ENCODE measurements around the gene PEX11A.

Gene PEX11A

GRCh38 chr15:89714775-89715174, 24.2 kb upstream of the PEX11A start:
- H3K9ac ChIP-seq (ENCODE audit: low read depth, low read length, poor library complexity, severe bottlenecking): no peak overlapping the region
- H3K79me2 ChIP-seq (ENCODE audit: insufficient read depth, low read length): no peaks in the 10 kb centered on the region
- no peaks in the 10 kb centered on the region for H3F3A ChIP-seq (ENCODE audit: low read depth)
- TF ChIP-seq CTCF (conservative IDR thresholded peaks at IDR 0.05; ENCODE audit: low read length) (no peak), EZH2phosphoT487 (IDR thresholded peaks at IDR 0.05; ENCODE audit: borderline replicate concordance) (no peak)
- no peak overlapping the region for H2AFZ ChIP-seq (ENCODE audit: low read length)
- H3K27me3 ChIP-seq (ENCODE audit: insufficient read depth, low read length, poor library complexity, severe bottlenecking): no peaks in the 10 kb centered on the region
- H3K4me3 ChIP-seq (ENCODE audit: low read length, poor library complexity, severe bottlenecking): no peak overlapping the region
- H3K9me3 ChIP-seq (ENCODE audit: insufficient read depth, low read depth, low read length): no peaks in the 10 kb centered on the region
- H3K4me2 ChIP-seq (ENCODE audit: low read depth, low read length, poor library complexity, severe bottlenecking): no peak overlapping the region
- H3K4me1 ChIP-seq (ENCODE audit: insufficient read depth, low read length, poor library complexity, severe bottlenecking): no peaks in the 10 kb centered on the region
- H4K20me1 ChIP-seq (ENCODE audit: insufficient read depth, low read length, poor library complexity, severe bottlenecking): no peaks in the 10 kb centered on the region
- H3K36me3 ChIP-seq (ENCODE audit: insufficient read depth, low read length): no peaks in the 10 kb centered on the region
- H3K9me2 ChIP-seq (replicated peaks; ENCODE audit: low read depth, low read length): no peaks in the 10 kb centered on the region

GRCh38 chr15:89707577-89707976, 17.0 kb upstream of the PEX11A start:
- no peak overlapping the region for H2AFZ ChIP-seq (ENCODE audit: low read length)

GRCh38 chr15:89704411-89704810, 13.9 kb upstream of the PEX11A start:
- Histone ChIP-seq H3K27me3 (ENCODE audit: insufficient read depth, low read length, poor library complexity, severe bottlenecking) (no peaks in the 10 kb centered on the region), H3K9ac (ENCODE audit: low read depth, low read length, poor library complexity, severe bottlenecking) (no peak overlapping the region), H3K4me2 (ENCODE audit: low read depth, low read length, poor library complexity, severe bottlenecking) (no peak overlapping the region), H3K9me3 (ENCODE audit: insufficient read depth, low read depth, low read length) (no peaks in the 10 kb centered on the region), H3F3A (ENCODE audit: low read depth) (no peaks in the 10 kb centered on the region), H3K79me2 (ENCODE audit: insufficient read depth, low read length) (no peaks in the 10 kb centered on the region), H2AFZ (ENCODE audit: low read length) (no peak overlapping the region), H4K20me1 (ENCODE audit: insufficient read depth, low read length, poor library complexity, severe bottlenecking) (no peaks in the 10 kb centered on the region), H3K4me1 (ENCODE audit: insufficient read depth, low read length, poor library complexity, severe bottlenecking) (no peaks in the 10 kb centered on the region), H3K4me3 (ENCODE audit: low read length, poor library complexity, severe bottlenecking) (no peak overlapping the region), H3K9me2 (replicated peaks; ENCODE audit: low read depth, low read length) (no peaks in the 10 kb centered on the region), H3K36me3 (ENCODE audit: insufficient read depth, low read length) (no peaks in the 10 kb centered on the region)
- TF ChIP-seq EZH2phosphoT487 (IDR thresholded peaks at IDR 0.05; ENCODE audit: borderline replicate concordance) (no peak), CTCF (conservative IDR thresholded peaks at IDR 0.05; ENCODE audit: low read length) (no peak)

More at GRCh38 chr15:89707577-89707976, 17.0 kb upstream of the PEX11A start:
- Histone ChIP-seq H3K9me2 (replicated peaks; ENCODE audit: low read depth, low read length) (no peaks in the 10 kb centered on the region), H3K36me3 (ENCODE audit: insufficient read depth, low read length) (no peaks in the 10 kb centered on the region), H3K4me3 (ENCODE audit: low read length, poor library complexity, severe bottlenecking) (no peak overlapping the region), H3K79me2 (ENCODE audit: insufficient read depth, low read length) (no peaks in the 10 kb centered on the region), H4K20me1 (ENCODE audit: insufficient read depth, low read length, poor library complexity, severe bottlenecking) (no peaks in the 10 kb centered on the region), H3K27me3 (ENCODE audit: insufficient read depth, low read length, poor library complexity, severe bottlenecking) (no peaks in the 10 kb centered on the region), H3K9me3 (ENCODE audit: insufficient read depth, low read depth, low read length) (no peaks in the 10 kb centered on the region), H3F3A (ENCODE audit: low read depth) (no peaks in the 10 kb centered on the region), H3K4me1 (ENCODE audit: insufficient read depth, low read length, poor library complexity, severe bottlenecking) (no peaks in the 10 kb centered on the region), H3K4me2 (ENCODE audit: low read depth, low read length, poor library complexity, severe bottlenecking) (no peak overlapping the region), H3K9ac (ENCODE audit: low read depth, low read length, poor library complexity, severe bottlenecking) (no peak overlapping the region)
- TF ChIP-seq CTCF (conservative IDR thresholded peaks at IDR 0.05; ENCODE audit: low read length) (no peak), EZH2phosphoT487 (IDR thresholded peaks at IDR 0.05; ENCODE audit: borderline replicate concordance) (no peak)
